Thyroid gland (tissue), 4 donors: ENCODE results near the gene ITIH5. TPM values are rescaled to one million over a fixed set of nuclear protein-coding genes. Genes with fewer than 3 reads are reported as not detected.
A peak's percentile ranks its signal among the peaks of the same experiment; 100 is the strongest.

Experiments used
- DNase-seq, 2 donors: peaks; one replicate each; pipeline ENCODE4 v3.0.0-alpha.2; 2019
- H3K27ac ChIP-seq, 3 donors: fragments of 200-600 bp; sonication (generic); 1 replicate in 2 of 3; 2 replicates in 1 of 3; pipeline ENCODE4 v1.5.1; 2016 to 2019; ENCODE audit warnings: mild to moderate bottlenecking in 1 of 3, moderate library complexity in 1 of 3
- H3K27me3 ChIP-seq: fragments of 200-600 bp; sonication (generic); one replicate; pipeline ENCODE4 v1.5.1; 2019
- H3K36me3 ChIP-seq, 2 donors: fragments of 200-600 bp; sonication (generic); one replicate each; pipeline ENCODE4 v1.5.1; 2016 to 2019
- H3K4me1 ChIP-seq, 2 donors: fragments of 200-600 bp; sonication (generic); one replicate each; pipeline ENCODE4 v1.5.1; 2017 to 2019
- H3K4me3 ChIP-seq, 3 donors: fragments of 200-600 bp; sonication (generic); replicated peaks in 1 of 3; 1 replicate in 2 of 3; 2 replicates in 1 of 3; pipeline ENCODE4 v1.5.1; 2016; ENCODE audit warnings: mild to moderate bottlenecking in 1 of 3
- H3K9me3 ChIP-seq: fragments of 200-600 bp; sonication (generic); one replicate; pipeline ENCODE4 v1.5.1; 2017
- CTCF ChIP-seq, 6 experiments: fragments of 200-600 bp in 3 of 6; fragments of 450-650 bp in 3 of 6; sonication (generic) in 3 of 6; IDR thresholded peaks; one replicate each; pipeline ENCODE4 v1.5.1; 2016 to 2019; ENCODE audit warnings: antibody characterized with exemption in 6 of 6, mild to moderate bottlenecking in 2 of 6, inconsistent platforms in 1 of 6, moderate library complexity in 1 of 6
- POLR2A ChIP-seq, 2 donors: fragments of 450-650 bp; IDR thresholded peaks; one replicate each; pipeline ENCODE4 v1.6.1; 2017; ENCODE audit warnings: antibody characterized with exemption in 2 of 2, mild to moderate bottlenecking in 2 of 2, moderate library complexity in 1 of 2
- WGBS, 2 donors: methylation state at CpG; one replicate each; pipeline ENCODE4 v1.1.5; 2017; 5-methylcytosine and 5-hydroxymethylcytosine counted together
- intact Hi-C: fragments of 100-400 bp; cut with DNase I; formaldehyde crosslinking; loops from one replicate; pipeline ENCODE4 v1.15.1; 2023
- total RNA-seq, 4 donors: library from RNA; depleted of rRNA; stranded (reverse); fragments of >200 nt; gene quantifications; one replicate each; pipeline ENCODE4 v1.2.3, GENCODE V29; 2016

The ITIH5 gene
- total RNA-seq, 4 donors from 2014 or later = 14.4 to 31.3 (median 20.2) TPM

- WGBS, 2 donors = 94 to 96% methylated on average over 3 of the region's 3 CpGs
- intact Hi-C loops = no loop called here
- no peak overlapping the region for H3K27ac ChIP-seq
- H3K36me3 ChIP-seq = no peaks in the 10 kb centered on the region
- peaks cover 4 to 11% of the 10 kb centered on the region in 2 donors for H3K4me1 ChIP-seq
- DNase-seq = no peak
- H3K9me3 ChIP-seq = no peaks in the 10 kb centered on the region
- TF ChIP-seq CTCF (IDR thresholded peaks at IDR 0.05) = no peak
- no peak for TF ChIP-seq POLR2A (IDR thresholded peaks at IDR 0.05)
- H3K27me3 ChIP-seq = peaks cover 4% of the 10 kb centered on the region
- H3K4me3 ChIP-seq = no peak overlapping the region
Observed at GRCh38 chr10:7537126-7537525, 129.6 kb downstream of the ITIH5 start.

GRCh38 chr10:7534480-7534852 lies 132.3 kb downstream of the ITIH5 start:
- H3K4me1 ChIP-seq = no peaks in the 10 kb centered on the region
- no peak overlapping the region for H3K4me3 ChIP-seq
- peaks cover 4% of the 10 kb centered on the region for H3K27me3 ChIP-seq
- TF ChIP-seq CTCF (IDR thresholded peaks at IDR 0.05) = no peak
- TF ChIP-seq POLR2A (IDR thresholded peaks at IDR 0.05) = no peak
- no peak for DNase-seq
- H3K36me3 ChIP-seq = no peaks in the 10 kb centered on the region
- H3K27ac ChIP-seq = no peak overlapping the region
- WGBS, 2 donors = 66 to 67% methylated on average over 5 of the region's 5 CpGs
- intact Hi-C loops = no loop called here
- no peaks in the 10 kb centered on the region for H3K9me3 ChIP-seq

GRCh38 chr10:7533657-7534479 lies 132.9 kb downstream of the ITIH5 start:
- no peak for DNase-seq
- intact Hi-C loops = no loop called here
- Histone ChIP-seq H3K36me3 (no peaks in the 10 kb centered on the region), H3K4me3 (no peak overlapping the region), H3K27me3 (peaks cover 4% of the 10 kb centered on the region), H3K4me1 (no peaks in the 10 kb centered on the region), H3K9me3 (no peaks in the 10 kb centered on the region), H3K27ac (no peak overlapping the region)
- TF ChIP-seq CTCF (IDR thresholded peaks at IDR 0.05) (no peak), POLR2A (IDR thresholded peaks at IDR 0.05) (no peak)
- 76 to 87% methylated on average over 7 of the region's 7 CpGs for WGBS, 2 donors

GRCh38 chr10:7532723-7533498 lies 133.9 kb downstream of the ITIH5 start:
- no peak for TF ChIP-seq POLR2A (IDR thresholded peaks at IDR 0.05)
- no peak for TF ChIP-seq CTCF (IDR thresholded peaks at IDR 0.05)
- peaks cover 4% of the 10 kb centered on the region for H3K27me3 ChIP-seq
- no peaks in the 10 kb centered on the region for H3K36me3 ChIP-seq
- no peak overlapping the region for H3K27ac ChIP-seq
- no peaks in the 10 kb centered on the region for H3K9me3 ChIP-seq
- DNase-seq = no peak
- H3K4me1 ChIP-seq = no peaks in the 10 kb centered on the region
- H3K4me3 ChIP-seq = no peak overlapping the region
- 78 to 80% methylated on average over 22 to 23 of the region's 23 CpGs for WGBS, 2 donors
- intact Hi-C loops = no loop called here

GRCh38 chr10:7529638-7530037 lies 137.1 kb downstream of the ITIH5 start:
- Histone ChIP-seq H3K4me1 (no peaks in the 10 kb centered on the region), H3K4me3 (no peak overlapping the region), H3K27ac (no peak overlapping the region), H3K36me3 (no peaks in the 10 kb centered on the region), H3K9me3 (no peaks in the 10 kb centered on the region), H3K27me3 (peaks cover 4% of the 10 kb centered on the region)
- no peak for TF ChIP-seq POLR2A (IDR thresholded peaks at IDR 0.05)
- peak in 2 of 6 experiments; percentile 4 to 26 for TF ChIP-seq CTCF (IDR thresholded peaks at IDR 0.05)
- WGBS, 2 donors = 42 to 51% methylated on average over 7 of the region's 7 CpGs
- DNase-seq = peak in 1 of 2 donors; percentile 17
- intact Hi-C loops = loop anchor here (5.0 to 10.0 kb wide), 2 partner anchors 158 to 1775 kb away; no protein-coding TSS in a partner anchor
